ENCODE measurements around the gene RHOF. TPM values are rescaled to one million over a fixed set of nuclear protein-coding genes. Genes with fewer than 3 reads are reported as not detected.

Gene RHOF
- total and polyA plus RNA-seq, 4 donors = 15.1 to 34.7 (median 24.8) TPM

GRCh38 chr12:121789800-121790728 is 3.4 kb downstream of the RHOF start:
- no peak overlapping the region for H3K9ac ChIP-seq (ENCODE audit: insufficient read depth in 1 of 2, low read length in 2 of 2)
- DNase-seq = peak in 1 of 3 donors; percentile 50
- peaks cover 0 to 22% (median 7%) of the 10 kb centered on the region in 5 donors for H3K4me1 ChIP-seq (ENCODE audit: control insufficient read depth in 5 of 5, insufficient read depth in 5 of 5, low read length in 5 of 5)

GRCh38 chr12:121789233-121789781 is 4.2 kb downstream of the RHOF start:
- H3K4me3 ChIP-seq = no peak overlapping the region
- no peaks in the 10 kb centered on the region for H3K36me3 ChIP-seq (ENCODE audit: control insufficient read depth in 4 of 4, insufficient read depth in 4 of 4, low read length in 4 of 4)
- ATAC-seq (ENCODE audit: insufficient read depth, low FRiP score) (no peak), DNase-seq (no peak)
- H3K9ac ChIP-seq (ENCODE audit: insufficient read depth in 1 of 2, low read length in 2 of 2) = no peak overlapping the region
- WGBS, 2 donors = 16 to 50% methylated on average over 13 of the region's 13 CpGs
- H3K27me3 ChIP-seq (ENCODE audit: control insufficient read depth in 3 of 3, insufficient read depth in 3 of 3, low read length in 2 of 3) = no peaks in the 10 kb centered on the region
- peaks cover 0 to 18% (median 5%) of the 10 kb centered on the region in 5 donors for H3K4me1 ChIP-seq (ENCODE audit: control insufficient read depth in 5 of 5, insufficient read depth in 5 of 5, low read length in 5 of 5)
- H3K9me3 ChIP-seq (ENCODE audit: control insufficient read depth in 4 of 4, insufficient read depth in 3 of 4, low read length in 3 of 4) = no peaks in the 10 kb centered on the region
- H3K27ac ChIP-seq (ENCODE audit: low read depth in 1 of 2, low read length in 1 of 2) = peak overlapping the region; percentile 25 to 83
- TF ChIP-seq, protein P1, sequence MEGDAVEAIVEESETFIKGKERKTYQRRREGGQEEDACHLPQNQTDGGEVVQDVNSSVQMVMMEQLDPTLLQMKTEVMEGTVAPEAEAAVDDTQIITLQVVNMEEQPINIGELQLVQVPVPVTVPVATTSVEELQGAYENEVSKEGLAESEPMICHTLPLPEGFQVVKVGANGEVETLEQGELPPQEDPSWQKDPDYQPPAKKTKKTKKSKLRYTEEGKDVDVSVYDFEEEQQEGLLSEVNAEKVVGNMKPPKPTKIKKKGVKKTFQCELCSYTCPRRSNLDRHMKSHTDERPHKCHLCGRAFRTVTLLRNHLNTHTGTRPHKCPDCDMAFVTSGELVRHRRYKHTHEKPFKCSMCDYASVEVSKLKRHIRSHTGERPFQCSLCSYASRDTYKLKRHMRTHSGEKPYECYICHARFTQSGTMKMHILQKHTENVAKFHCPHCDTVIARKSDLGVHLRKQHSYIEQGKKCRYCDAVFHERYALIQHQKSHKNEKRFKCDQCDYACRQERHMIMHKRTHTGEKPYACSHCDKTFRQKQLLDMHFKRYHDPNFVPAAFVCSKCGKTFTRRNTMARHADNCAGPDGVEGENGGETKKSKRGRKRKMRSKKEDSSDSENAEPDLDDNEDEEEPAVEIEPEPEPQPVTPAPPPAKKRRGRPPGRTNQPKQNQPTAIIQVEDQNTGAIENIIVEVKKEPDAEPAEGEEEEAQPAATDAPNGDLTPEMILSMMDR (IDR thresholded peaks at IDR 0.05; ENCODE audit: control extremely low read depth, extremely low read depth) = no peak

More at GRCh38 chr12:121789800-121790728, 3.4 kb downstream of the RHOF start:
- no peaks in the 10 kb centered on the region for H3K27me3 ChIP-seq (ENCODE audit: control insufficient read depth in 3 of 3, insufficient read depth in 3 of 3, low read length in 2 of 3)
- no peak for ATAC-seq (ENCODE audit: insufficient read depth, low FRiP score)
- no peak overlapping the region for H3K4me3 ChIP-seq
- peaks cover 0 to 1% (median 0%) of the 10 kb centered on the region in 4 donors for H3K36me3 ChIP-seq (ENCODE audit: control insufficient read depth in 4 of 4, insufficient read depth in 4 of 4, low read length in 4 of 4)
- H3K27ac ChIP-seq (ENCODE audit: low read depth in 1 of 2, low read length in 1 of 2) = peak overlapping the region; percentile 25 to 83
- H3K9me3 ChIP-seq (ENCODE audit: control insufficient read depth in 4 of 4, insufficient read depth in 3 of 4, low read length in 3 of 4) = no peaks in the 10 kb centered on the region
- WGBS, 2 donors = 27 to 44% methylated on average over 28 of the region's 28 CpGs
- TF ChIP-seq, protein P1 (IDR thresholded peaks at IDR 0.05; ENCODE audit: control extremely low read depth, extremely low read depth) = no peak

- H3K27ac ChIP-seq (ENCODE audit: low read depth in 1 of 2, low read length in 1 of 2) = peak overlapping the region in 1 of 2 donors; percentile 83
- H3K9ac ChIP-seq (ENCODE audit: insufficient read depth in 1 of 2, low read length in 2 of 2) = no peak overlapping the region
- H3K27me3 ChIP-seq (ENCODE audit: control insufficient read depth in 3 of 3, insufficient read depth in 3 of 3, low read length in 2 of 3) = no peaks in the 10 kb centered on the region
- TF ChIP-seq, protein P1 (IDR thresholded peaks at IDR 0.05; ENCODE audit: control extremely low read depth, extremely low read depth) = no peak
- H3K4me3 ChIP-seq = no peak overlapping the region
- DNase-seq = no peak
- WGBS, 2 donors = 52 to 68% methylated on average over 7 of the region's 7 CpGs
- no peak for ATAC-seq (ENCODE audit: insufficient read depth, low FRiP score)
- peaks cover 0 to 14% (median 0%) of the 10 kb centered on the region in 5 donors for H3K4me1 ChIP-seq (ENCODE audit: control insufficient read depth in 5 of 5, insufficient read depth in 5 of 5, low read length in 5 of 5)
- H3K36me3 ChIP-seq (ENCODE audit: control insufficient read depth in 4 of 4, insufficient read depth in 4 of 4, low read length in 4 of 4) = no peaks in the 10 kb centered on the region
- no peaks in the 10 kb centered on the region for H3K9me3 ChIP-seq (ENCODE audit: control insufficient read depth in 4 of 4, insufficient read depth in 3 of 4, low read length in 3 of 4)
Observed at GRCh38 chr12:121788176-121788818, 5.2 kb downstream of the RHOF start.
